GM18951 (cell line): ENCODE measurements around the gene GRK4.
A peak's percentile ranks its signal among the peaks of the same experiment; 100 is the strongest.
"Not testable (repeated sequence)": the region's sequence is repeated elsewhere in the genome, so short reads cannot be mapped to it uniquely, and the experiment has no call there.

Source experiments
- POLR2A ChIP-seq: IDR thresholded peaks from 4 replicates; pipeline ENCODE4 v1.6.1; 2011; ENCODE audit warnings: mild to moderate bottlenecking; ENCODE audit not compliant: insufficient read length, insufficient read depth; ENCODE audit errors: extremely low read depth
- in situ Hi-C: fragments of 300-500 bp; cut with MboI; formaldehyde crosslinking; loops from one replicate; pipeline ENCODE4 v1.12.0; 2022; ENCODE audit warnings: low sequenced_read_pairs, mixed read lengths, inconsistent platforms; ENCODE audit not compliant: unreplicated experiment

Gene GRK4

DNA sequence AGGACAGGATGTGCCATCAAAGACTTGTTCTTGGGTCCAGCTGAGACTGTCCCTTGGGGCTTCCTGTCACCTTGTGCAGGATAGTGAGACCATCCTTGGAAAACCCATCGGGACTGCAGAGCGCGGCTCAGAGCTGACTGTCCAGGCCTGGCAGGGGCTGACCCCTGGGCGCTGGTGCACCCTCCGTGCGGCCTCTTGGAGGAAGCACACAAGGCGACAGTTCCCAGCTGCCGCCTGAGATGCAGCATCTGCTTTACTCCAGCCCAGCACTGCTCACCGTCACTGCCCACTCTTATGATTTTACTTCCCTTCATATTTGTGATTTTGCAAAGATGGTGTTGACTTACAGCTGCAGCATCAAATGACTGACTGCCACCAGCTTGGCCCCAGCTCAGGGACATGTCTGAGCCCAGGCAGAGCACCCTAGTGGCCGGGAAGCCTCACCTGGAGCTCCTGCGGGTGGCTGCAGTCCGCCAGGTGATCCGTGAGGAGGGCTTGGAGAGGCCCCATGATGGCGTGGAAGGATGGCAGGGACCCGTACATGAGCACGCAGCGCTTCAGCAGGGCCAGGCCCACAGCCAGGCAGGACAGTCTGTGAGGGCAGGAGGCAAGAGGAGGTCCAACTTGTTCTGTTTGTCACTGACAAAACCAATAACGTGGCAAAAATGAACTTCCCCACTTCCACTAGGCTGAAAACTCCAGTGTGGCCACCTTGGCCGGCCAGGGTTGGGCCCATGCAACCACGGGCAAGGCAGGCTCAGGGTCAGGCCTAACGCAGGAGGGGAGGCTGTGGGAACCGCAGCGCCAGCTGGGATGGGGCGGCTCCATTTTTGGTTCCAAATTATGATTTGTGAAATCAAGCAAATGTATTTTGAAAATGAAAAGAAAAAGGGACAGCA is 22.0 kb upstream of the GRK4 start:
- no peak for TF ChIP-seq POLR2A

DNA sequence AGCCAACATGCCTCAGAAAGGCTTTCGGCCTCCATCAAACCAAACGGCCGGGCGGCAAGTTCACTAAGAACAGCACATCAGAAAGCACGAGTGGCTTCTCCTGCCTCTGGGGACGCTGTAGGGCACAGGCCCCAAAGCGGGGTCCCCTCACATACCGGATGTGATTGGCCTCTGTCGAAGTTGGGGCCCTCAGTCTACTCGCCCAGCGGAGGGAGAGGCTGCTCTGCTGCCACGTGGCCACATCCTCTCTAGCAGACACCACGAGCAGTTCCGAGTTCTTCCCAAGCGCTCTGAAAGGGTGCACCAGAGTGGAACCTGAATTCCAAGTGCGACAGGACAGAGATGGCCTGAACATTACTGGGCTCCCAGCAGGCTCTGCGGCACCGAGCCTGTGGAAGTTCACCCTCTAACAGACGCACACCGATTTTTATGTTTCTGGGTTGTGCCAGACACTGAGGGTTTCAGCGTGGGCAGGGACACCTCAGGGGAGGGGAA is 21.3 kb upstream of the GRK4 start:
- in situ Hi-C loops = no loop called here
- peak; percentile 9 for TF ChIP-seq POLR2A

More for the DNA sequence above, 22.0 kb upstream of the GRK4 start:
- in situ Hi-C loops = no loop called here

DNA sequence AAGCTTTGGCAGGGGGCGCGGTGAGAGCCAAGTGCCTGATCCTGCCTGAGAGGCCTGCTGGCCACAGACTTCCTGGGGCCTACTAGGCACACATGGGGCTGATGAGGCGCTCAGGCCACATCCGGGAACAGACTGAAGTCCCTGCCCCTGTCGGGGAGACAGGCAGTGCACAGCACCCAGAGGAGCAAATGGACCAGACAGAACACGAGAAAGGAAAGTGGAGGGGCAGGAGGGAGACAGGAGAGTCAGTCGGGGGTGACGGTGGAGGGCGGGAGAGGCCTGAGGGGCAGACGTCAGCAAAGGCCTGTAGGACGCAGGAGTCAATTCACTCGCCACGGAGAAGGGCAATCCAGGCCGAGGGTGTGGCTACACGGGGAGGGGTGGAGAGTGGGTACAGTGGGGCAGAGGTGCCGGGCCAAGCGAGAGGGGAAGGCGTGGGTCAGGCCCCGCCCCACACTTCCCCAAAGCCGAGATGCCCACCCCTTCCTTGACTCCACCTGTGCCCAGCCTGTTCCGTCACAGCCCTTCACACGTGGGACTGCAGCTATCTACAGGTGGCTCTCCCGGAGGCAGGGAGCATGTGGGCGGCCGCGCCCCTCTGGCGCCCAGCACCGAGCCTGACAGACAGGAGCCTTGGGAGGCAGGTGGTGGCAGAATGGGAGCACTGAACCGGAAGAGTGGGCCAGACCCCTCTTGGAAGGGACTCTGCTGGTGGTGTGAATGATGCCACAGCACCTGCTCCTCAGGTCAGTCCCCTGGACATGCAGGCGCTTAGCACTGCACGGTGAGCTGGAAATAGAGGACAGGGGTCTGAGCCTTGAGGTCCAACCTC is 20.6 kb upstream of the GRK4 start:
- in situ Hi-C loops = no loop called here
- peak; percentile 7 for TF ChIP-seq POLR2A

DNA sequence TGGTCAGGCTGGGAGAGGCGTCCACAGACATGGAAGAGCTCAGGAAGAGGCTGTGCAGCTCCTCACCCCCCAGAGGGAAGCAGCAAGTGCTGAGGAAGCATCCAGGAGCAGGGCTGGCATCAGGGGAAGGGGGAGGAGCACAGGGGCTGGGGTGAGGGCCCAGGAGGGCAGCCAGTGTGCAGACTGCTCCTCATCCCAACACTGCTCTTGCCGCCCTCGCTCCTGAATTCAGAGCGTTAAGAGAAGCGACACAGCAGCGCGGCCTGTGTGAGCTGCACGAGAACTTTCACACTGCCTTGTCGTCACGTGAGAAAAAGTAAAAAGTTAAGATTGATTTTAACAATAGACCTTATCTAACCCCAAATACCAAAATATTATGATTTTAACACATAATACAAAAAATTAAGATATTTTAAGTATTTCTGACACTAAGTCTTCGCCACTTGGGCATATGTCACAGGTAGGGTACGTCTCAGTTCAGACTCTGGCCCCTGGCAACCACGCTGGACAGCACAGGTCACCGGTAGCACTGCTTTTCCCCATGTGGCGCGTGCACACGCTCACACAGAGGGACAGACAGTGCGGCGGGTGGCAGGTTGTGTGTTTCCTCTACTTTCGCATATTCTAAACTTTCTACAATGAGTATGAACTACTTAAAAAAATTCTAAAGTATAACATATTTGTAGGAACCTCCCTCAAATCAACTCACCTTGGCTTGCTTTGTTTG is 19.8 kb upstream of the GRK4 start:
- in situ Hi-C loops = no loop called here
- TF ChIP-seq POLR2A = no peak

DNA sequence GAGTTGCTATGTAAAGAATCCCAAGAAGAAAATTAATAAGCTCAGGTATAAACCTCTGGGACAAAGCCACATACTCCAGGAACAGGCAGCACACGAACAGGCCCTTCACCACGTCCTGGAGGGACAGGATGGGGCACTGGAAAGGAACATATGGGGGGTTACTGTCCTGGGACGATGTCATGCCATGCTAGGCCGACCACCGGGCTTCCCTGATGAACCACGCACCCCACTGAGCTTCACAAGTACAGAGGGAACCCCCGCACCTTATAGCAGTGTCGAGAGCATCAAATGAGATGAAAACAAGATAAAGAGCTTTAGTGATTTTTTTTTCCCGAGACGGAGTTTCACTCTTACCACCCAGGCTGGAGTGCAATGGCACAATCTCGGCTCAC is 19.3 kb upstream of the GRK4 start:
- TF ChIP-seq POLR2A = no peak
- in situ Hi-C loops = no loop called here

DNA sequence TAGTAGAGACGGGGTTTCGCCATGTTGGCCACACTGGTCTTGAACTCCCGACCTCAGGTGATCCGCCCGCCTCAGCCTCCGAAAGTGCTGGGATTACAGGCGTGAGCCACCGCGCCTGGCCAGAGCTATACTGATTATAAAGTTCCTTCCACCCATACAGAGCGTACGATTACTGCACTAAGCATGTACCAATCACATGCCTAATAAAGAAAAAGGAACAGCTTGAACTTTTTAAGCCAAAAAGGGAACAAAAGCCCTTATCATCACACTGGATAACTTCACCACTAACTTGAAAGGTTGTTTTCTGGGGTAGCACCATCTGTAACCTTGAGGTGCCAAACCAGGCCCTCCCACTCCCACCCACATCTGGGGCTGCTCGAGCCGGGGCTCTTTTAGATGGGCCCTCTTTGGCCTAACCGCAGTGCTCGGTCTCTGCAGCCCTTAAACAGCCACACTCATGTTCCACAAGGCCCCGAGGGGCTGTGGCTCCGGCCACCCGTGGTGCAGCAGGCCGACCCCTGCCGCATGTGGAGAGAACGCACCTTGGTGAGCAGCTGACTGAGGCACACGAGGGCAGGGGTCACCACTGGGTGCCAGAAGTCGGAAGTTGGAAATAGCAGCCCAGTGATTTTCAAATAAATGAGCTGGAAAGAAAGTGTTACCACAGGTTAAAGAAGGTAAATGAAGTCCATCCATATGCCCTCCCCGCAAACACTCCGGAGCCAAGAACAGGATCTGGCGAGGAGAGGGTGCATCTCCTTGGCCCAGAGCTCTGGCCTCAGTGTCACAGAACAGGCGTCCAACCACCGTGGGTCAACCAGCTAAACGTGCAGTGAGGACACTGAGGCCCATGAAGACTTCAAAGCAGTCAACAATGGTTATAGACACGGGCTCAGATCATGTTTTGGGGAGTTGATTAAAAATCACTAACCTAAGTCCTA is 18.5 kb upstream of the GRK4 start:
- no peak for TF ChIP-seq POLR2A
- in situ Hi-C loops = no loop called here

DNA sequence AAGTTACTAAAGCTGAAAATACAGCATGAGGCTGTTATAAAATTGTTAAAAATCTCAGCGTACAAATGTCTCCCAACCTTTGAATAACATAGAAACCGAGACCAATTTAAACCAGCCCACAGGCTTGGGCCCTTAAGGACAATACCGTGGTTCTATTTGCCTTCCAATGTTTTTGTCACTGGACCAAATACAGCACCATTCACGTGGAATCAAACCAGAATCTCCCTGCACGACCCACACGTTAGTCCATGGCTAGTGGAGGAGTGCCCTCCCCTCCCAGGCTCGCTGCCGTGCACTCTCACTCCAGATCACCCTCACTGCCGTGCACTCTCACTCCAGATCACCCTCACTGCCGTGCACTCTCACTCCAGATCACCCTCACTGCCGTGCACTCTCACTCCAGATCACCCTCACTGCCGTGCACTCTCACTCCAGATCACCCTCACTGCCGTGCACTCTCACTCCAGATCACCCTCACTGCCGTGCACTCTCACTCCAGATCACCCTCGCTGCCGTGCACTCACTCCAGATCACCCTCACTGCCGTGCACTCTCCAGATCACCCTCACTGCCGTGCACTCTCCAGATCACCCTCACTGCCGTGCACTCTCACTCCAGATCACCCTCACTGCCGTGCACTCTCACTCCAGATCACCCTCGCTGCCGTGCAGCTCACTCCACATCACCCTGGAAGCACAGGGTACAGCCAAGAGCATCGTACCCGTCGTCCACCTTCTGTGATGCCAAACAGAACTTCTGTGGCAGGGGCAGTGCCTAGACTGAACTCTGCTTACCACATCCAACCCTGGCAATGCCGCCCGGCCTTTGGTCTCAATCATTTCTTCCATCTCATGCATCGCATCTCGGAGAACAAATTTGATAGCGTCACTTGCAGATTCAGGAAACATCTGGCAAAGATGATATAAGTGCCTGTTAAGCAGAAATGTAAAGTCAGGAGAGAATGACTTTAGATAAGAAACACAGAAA is 17.5 kb upstream of the GRK4 start:
- in situ Hi-C loops = not testable (repeated sequence)

DNA sequence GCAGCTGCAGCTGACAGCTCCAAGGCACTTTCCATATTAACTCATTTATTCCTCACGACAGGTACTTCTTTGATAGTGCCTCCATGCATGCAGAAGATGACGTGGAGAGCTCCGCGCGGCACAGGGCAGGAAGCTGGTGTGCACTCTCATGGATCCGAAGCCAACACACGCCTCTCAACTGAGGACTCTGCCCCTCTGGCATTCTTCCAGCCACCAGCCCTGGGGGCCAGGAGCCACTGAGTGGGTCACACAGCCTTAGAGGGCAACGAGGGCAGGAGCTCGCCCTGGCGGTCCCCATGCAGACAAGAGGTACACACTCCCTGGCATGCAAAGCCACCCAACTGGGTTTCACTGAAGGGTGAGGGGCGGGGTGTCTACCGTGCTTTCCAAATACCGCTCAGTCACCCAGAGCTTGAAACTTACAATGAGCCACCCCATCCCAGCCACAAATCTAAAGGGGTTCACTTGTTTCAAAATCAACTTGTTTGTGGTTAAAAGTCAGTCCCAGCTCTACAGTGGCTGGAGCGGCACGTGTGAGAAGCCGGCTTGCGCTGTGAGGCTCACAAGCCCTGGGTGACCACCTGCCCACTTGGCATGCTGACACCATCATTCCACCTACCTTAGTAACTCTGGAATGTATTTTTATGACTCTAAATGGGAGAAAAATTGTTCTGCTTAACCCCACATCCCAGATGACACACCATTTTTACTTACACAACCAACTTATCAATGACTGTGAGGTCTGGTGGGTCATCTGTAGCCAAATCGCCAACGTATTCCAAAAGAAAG is 16.4 kb upstream of the GRK4 start:
- TF ChIP-seq POLR2A = no peak
- in situ Hi-C loops = no loop called here

DNA sequence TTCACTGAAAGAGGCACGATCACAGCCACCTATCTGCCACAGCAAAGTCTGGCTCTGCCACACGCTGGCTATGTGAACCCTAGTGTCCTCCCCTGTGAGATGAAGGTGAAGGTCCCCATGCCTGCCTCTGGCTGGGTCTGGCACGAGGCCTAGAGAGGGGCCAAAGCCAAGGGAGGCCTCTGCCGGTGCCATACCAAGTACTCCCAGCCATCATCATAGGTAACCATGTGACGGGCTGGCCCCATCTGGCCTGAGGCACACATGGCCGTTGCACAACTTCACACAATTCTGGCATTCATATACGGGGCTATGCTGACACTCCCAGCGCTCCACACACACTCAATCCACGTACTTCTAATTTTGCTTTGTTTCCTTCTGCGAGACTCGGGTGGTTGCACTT is 15.4 kb upstream of the GRK4 start:
- in situ Hi-C loops = no loop called here
- TF ChIP-seq POLR2A = no peak

DNA sequence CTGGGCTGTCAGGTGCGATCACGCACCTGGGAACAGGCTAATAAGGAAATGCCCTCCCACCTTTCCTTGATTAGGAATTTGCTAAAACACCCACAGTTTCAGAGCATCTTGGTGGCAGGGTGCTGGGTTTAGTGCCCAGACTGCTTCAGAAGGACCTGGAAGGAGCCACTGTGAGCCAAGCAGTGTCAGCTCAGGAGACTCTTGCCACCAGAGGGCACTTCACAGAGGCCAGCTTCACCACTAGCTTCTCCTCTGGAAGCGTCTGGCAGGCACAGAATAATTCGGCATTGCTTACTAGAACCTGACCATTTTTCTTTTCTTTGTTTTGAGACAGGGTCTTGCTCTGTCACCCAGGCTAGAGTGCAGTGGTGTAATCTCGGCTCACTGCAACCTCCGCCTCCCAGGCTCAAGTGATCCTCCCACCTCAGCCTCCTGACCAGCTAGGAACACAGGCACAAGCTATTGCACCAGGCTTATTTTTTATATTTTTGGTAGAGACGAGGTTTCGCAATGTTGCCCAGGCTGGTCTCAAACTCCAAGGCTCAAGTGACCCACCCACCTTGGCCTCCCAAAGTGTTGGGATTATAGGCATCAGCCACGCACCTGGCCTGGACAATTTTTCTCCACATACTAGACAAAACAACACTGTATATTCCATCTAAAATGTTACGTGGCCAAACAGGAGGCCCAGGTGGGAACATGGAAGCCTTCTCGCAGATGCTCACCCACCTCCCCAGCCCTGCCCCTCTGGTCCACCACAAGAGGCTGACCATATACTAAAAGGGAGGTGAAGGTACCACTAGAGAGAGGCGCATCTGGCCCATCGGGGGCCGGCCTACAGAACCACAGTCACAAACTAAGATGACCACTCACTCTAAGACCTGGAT is 14.2 kb upstream of the GRK4 start:
- in situ Hi-C loops = no loop called here
- TF ChIP-seq POLR2A = no peak

DNA sequence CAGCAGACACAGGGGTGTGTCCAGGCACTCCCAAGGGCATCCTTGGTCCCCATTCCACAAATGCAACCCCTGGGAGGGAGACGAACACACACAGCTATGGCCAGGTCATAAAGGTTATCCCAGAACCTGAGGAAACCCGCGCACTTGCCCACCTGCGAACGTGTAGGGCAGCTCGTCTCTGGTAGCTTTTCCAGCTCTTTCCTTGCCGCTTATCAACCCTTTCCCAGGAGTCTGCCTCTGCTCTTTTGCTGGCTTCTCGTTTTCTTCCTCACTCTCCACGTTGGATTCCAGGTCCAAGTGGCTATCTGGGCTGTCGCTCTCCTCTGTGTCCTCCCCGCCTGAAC is 13.6 kb upstream of the GRK4 start:
- no peak for TF ChIP-seq POLR2A
- in situ Hi-C loops = no loop called here
